ENCODE data around the gene FKBP8.

FKBP8 gene

DNA sequence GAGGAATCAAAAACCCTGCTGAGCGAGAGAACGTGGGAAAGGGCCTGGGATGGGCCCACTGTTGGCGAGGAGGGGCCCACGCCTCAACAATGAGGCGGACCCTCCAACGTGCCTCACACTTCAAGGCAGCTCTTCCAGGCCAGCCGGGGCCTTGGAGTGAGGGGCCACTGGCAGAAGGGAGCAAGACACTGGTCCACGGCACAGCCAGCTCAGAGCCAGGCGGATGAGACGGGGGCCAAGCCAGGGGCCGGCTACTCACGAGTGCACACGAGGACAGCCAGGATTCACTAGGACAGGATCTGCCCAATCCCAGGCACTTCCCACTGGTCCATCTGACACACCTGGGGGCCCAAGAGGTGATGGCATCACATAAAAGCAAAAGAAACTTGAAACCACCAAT, 42.0 kb downstream of the FKBP8 start:
- no peak for DNase-seq

DNA sequence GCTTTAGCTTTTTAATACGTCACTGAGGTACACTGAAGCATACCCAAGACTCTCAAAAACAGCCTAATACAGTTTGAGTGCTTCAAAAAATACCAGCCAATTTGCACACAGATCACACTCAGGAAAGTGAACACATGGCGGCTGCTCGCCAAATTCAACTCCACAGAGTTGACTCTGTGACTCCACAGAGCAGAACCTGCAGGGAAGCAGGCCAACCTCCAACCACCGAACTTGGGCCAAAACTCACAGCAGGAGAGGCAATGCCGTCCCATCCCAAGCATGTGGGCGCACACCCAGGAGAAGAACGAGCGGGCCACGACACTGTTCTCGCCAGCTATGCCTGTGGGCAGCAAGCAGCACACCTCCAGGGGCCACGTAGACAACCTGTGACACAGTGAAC, 42.6 kb downstream of the FKBP8 start:
- DNase-seq = no peak

DNA sequence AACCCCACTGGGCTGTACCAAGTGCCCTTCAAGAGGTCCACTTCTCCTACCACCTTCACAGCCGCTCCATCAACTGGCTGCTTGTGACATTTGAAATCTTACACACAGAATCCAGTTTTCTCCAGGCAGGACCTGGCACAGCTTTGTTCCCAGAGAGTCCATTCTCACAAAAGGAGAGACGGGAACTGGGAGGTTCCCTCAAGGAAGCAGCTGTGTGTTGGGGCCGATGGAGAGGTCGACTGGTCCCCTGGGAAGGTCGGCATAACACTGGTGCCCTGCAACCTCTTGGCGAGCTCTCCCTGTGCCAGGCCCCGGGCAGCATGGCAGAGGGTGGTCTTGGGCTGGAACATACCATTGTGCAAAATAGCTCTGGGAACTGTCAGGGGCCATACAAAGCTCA, 43.0 kb downstream of the FKBP8 start:
- no peak for DNase-seq

DNA sequence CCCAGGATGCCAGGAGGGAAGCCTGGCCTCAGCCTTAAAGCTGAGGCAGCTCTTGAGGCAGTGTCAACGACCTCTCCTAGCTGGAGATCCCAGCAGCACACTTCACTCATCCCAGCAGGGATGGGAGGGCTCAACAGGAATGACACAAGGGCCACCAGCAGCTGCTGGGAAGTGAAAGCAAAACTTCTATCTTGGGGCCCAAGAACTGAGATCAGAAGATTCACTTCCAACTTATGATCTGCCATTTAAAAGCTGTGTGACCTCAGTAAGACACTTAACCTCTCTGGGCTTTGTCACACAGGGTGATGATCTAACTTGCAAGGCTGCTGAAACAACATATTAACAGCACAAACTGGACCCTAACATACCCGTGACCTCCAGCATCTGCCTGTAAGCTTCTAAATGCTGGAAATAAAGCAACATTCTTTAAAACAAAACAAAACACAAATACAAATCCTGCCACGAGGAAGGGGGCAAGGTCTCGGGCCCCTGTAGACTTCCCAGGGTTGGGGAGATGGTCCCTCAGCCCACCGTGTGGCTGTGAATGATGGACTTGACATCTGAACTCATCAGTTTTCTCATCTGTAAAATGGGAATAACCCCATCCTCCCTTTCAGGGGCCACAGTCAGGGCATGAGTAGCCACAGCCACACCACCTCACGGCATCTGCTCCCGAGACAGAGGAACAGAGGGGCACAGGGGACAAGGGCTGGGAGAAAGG, 44.2 kb downstream of the FKBP8 start:
- no peak for DNase-seq

DNA sequence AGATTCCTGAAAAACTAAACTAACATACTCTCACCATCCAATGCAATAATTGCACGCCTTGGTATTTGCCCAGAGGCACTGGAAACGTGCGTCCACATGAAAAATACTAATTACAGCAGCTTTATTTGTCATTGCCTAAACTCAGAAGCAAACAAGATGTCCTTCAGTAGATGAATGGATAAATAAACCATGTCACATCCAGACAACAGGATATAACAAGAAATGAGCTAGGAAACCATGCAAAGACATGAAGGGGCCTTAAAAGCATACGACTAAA, 46.5 kb downstream of the FKBP8 start:
- no peak for DNase-seq

DNA sequence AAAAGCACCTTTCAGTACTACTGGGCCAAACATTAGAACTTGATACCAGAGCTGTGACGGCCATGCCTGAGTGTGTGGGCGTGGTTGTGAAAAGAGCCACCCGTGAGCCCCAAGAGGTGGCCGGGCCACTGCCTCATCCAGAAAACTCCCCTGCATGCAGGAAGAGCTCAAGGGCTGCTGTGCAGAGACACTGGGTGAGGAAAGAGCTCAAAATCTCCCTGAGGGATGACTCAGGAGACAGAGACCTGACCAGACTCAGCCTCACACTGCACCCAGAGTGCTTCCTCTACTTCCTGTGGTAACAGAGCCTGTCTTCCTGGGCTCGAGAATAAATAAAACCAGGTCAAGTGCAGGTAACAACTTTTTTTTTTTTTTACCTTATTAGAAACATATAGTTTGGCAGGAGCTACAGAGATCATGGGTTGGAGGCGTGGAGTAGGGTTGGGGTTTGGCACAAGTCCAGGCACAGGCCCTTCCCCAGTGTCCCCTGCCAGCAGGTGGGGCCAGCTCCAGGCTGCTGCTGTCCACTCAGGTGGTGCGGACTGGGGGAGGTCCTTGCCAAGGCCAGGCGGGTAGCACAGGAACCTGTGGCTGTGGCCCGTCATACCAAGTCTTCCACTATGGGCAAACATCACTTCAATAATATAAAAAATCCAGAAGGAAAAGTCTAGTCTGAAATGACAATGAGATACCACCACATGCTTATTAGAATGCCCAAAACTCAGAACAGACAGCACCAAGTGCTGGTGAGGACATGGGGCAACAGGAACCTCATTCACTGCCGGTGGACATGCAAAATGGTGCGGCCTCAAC, 47.0 kb downstream of the FKBP8 start:
- DNase-seq = no peak

DNA sequence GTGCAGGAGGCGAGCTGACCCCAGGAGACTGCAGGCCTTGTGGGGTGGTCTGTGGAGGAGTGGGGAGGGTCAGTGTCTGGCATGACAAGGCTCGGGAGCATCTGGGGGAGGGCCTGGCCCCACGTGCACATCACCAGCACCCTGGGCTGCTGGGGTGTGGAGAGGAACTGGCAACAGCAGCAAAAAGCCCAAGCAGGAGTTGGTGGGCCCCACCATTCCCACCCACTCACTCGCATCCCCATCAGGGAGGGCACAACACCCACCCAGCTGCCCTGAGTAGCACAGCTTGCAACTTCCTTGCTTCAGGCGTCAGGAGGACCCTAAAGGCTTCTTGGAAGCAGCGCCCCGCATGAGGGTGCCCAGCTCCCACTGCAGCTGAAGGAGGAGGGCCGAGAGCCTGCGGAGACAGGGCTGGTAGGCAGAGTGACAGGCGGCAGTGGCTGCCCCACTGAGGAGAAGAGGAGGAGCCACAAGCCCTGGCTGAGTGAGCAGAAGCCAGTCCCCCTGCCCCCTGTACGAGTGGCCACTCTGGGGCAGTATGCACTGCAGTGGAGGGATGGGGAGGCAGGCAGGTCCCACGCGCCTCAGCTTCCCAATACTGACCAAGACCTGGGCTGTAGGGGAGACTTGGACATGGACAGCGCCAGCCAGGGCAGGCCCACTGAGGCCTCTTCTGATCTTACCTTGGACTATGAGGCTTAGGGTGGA, 48.0 kb downstream of the FKBP8 start:
- no peak for DNase-seq

DNA sequence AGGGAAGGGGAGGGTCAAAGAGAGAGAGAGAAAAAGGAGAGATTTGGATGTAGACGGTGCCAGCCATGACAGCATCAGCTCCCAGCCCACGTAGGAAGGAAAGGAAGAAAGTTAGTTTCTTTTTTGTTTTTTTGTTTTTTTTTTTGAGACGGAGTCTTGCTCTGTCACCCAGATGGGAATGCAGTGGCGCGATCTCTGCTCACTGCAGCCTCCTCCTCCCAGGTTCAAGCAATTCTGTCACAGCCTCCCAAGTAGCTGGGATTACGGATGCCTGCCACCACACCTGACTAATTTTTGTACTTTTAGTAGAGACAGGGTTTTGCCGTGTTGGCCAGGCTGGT, 49.1 kb downstream of the FKBP8 start:
- DNase-seq = no peak

DNA sequence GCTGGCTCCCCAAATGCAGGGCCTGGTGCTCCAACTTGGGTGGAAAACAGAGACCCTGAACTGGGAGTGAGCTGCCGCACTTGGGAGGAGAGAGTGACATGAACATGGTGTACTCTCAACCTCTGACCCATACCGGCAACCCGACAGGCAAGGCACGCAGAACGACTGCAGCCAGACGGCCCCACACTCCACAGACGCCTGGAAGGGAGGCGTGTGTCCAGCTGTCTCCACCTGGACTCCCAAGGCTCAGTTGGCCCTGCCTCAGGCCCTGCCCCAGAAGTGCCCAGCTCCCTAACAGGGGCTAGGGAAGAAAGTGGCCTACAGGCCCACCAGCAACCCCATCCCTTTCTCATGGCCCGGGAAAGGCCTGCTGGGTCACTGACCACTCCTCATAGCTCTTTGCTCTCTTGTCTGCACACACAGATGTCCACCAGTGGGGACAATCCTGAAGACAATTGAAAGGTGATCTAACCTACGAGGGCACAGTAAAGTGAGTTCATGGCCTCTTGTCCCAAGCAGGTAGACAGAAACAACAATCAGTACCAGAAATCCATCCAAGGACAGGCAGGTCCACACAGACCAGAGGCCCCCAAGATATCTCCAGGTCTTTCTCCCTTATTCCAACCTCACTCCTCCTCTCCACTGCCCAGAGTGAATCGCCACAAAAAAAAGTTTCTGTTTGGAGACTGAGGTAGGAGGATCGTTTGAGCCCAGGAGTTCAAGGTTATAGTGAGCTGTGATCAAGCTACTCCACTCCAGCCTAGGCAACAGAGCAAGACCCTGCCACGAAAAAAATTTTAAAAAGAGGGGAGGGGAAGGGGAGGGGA, 49.7 kb downstream of the FKBP8 start:
- DNase-seq = no peak

DNA sequence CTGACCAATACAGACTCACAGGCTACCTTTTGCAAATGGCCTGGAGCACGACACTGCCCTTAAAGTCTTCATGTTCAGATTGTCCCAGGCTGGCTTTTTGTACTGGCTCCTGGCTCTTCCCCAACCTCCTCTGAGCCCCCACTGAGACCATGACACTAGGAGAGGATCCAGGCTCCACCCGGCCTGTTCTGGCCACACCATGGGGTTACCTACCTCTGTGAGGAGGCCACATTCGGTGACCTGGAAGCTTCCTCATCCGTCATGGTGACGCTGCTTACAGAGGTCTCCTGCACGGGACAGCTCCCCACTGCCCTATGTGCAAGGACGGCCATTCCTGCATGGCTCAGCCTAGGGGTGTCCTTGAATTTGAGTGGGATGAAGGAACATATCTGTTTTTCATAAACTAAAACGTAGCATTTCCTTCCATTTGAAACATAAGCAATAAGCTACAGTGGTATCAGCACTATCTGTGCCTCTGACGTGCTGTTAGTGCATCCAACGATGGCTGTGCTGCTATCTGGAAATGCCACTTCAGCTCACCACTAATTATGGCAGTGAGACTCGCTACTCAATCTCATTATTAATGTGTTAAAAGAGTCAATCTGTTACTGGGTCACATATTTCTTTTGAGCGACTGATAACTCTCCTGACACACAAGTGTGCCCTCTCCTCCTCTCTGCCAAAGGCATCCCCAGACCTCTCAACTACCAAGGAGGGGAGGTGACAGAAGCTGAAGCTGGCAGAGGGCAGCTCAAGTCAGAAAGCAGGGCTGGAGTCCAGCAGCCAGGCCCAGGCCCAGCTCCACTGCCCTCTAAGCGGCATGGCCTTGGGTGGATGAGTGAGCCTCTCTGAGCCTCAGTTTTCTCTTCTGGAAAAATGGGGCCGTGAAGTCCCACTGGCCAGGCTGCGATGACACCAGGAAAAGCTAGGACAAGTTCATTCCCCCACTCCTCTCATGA, 51.1 kb downstream of the FKBP8 start:
- peak in 1 of 2 experiments; percentile 37 for DNase-seq

DNA sequence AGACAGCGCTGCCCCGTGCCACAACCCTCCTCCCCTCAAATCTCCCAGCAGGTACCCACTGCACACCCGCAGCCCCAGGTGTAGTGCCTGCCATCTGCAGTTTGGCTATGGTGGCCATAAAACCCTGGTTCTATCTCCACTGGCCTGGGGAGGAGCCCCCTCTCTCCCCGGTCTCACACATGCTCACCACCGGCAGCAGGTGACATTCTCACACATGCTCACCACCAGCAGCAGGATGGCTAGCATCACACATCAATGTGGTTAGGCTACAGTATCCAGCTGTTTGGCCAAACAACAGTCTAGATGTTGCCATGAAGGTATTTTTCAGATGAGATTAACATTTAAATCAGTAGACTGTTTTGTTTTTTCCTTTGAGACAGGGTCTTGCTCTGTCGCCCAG, 52.6 kb downstream of the FKBP8 start:
- DNase-seq = no peak

DNA sequence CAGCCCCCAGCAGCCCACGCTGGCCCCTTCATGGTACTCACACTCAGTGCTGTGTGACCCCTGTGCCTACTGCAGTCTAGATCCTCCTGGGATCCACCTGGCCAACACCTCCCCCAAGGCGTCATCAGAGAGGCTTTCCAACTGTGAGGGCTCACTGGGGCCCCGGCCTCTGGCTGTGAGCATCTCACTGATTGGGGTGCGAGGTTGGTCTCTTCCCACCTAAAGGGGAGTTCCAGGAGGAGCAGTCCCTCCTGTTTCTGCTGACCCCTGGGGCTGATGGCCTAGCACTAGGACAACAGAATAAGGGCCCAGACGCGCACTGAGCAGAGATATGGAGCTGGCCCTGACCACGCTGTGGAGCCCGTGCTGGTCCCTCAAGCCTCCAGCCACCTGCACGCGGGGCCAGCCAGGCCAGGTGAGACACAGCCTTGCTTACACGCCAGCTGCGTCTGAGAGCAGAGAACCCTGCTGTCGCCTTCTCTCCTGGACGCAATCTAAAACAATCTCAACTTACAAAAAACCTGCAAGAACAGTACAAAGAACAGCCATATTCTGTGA, 53.7 kb downstream of the FKBP8 start:
- no peak for DNase-seq

DNA sequence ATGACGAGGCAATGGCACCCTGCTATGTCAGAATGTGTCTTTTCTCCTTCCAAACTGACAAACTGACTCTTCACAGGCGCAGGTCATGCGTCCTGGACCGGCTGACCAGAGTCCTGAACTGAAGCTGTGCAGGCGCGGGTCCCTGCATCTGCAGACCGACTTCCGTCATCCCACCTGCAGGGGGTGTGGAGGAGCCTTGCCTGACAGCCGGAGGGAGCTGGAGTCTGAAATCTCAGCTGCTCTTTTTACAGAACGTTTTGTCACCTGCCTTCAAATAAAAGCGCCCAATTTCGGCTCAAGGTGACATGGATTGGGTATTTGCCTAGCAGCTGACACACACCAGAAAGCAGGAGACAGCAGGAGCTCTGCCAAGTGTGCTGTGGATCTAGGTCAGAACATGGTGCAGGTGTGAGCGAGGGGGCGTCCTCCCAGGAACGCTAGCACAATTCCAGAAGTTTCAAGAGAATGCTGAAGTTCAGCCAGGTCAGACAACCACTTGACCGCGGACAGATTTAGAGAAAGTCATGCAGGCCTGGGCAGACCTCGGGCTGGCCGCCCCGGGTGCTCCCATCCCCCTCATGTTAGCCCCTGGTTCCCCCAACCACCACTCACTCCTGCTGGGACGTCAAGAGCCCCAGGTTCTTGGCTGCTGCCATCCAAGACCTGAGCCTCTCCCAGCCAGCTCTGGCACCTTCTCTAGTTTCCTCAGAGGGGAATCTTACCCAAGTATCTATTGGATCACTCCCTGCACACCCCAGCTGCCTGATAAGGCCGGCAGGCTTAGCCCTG, 54.3 kb downstream of the FKBP8 start:
- peak in 1 of 2 experiments; percentile 31 for DNase-seq

DNA sequence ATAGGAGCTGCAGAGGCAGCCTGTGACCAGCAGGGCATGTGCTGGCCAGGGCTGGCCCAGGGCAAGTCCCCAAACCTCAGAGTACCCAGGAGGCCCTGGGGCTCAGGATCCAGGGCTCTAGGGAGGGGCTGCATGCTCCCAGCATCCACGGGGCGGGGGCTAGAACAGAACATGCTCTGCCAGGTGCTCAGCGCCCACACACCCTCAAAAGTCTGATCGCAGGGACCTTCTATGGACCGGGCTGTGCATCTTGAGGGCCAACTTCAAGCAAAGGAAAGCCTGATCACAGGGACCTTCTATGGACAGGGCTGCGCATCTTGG, 55.0 kb downstream of the FKBP8 start:
- no peak for DNase-seq

DNA sequence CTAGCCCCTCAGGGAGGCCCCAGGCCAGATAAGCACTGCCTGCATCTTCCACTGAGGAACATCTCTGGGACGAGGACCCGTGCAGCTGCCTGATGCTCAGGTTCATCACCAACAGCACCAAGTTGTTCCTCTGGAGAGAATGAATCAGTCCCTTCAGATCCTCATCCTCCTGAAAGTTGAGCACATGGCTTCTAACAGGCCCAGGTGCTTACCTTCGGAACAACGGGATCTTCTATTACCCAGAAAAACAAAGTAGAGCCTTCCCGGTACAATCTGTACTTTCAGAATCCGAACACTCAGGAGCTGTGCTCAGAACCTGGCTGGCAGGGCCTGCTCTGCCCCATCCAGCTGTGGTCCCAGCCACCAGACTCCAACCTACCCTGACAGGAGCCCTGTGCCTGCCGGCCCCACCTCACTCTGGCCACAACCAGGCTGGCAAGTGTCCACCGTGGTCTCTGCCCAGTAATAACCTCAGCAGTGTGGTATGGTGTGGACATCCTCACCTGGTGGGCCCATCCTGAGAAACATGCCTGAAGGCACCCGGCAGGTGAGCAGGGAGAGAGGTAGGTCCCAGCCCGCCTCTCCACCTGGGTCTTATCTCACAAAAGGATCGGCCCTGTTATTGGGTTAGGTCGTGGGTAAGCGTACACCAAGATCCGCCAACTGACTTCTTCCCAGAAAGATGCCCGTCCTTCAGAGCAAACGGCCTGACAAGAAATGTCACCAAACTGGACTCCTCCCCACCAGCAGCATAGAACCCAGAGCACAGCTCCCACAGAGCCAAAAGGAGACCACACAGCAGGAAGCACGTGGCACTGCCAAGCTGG, 55.6 kb downstream of the FKBP8 start:
- DNase-seq = peak; percentile 59 to 71

DNA sequence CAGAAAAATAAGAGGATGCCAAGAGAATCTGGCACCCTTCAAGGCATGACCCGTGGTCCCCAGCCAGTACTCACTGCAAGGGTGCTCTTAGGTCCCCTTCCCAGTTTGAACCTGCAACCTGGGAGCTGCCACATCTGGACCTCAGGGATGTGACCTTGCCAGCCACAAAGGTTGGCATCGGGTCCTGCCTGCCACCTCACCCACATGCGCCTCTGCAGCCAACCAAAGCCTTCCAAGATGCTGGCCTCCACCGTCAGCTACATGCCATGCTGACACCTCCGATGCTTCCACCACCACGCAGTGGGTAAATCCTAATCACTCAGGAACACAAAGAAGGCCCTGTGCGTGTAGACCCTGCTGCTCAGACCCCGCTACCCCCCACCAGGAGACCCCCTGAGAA, 56.6 kb downstream of the FKBP8 start:
- no peak for DNase-seq

DNA sequence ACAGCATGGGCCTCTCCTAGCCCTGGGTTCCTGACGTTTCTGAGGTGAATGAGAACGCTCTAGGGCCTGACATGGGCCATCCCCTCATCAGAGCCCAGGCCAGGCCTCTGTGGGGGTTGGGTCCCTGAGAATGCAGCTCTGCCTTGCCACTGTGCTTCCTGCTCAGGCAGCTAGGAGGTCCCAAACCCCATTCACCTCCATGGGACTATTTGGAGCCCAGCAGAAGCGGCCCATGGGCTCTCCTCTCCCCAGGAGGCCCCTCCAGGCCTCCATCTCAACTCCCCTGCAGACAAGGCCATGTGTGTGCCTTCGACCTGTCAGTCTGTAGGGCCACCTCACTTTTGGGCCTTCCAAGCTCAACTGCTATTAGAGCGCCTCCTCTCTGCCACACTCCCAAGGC, 58.4 kb downstream of the FKBP8 start:
- no peak for DNase-seq

DNA sequence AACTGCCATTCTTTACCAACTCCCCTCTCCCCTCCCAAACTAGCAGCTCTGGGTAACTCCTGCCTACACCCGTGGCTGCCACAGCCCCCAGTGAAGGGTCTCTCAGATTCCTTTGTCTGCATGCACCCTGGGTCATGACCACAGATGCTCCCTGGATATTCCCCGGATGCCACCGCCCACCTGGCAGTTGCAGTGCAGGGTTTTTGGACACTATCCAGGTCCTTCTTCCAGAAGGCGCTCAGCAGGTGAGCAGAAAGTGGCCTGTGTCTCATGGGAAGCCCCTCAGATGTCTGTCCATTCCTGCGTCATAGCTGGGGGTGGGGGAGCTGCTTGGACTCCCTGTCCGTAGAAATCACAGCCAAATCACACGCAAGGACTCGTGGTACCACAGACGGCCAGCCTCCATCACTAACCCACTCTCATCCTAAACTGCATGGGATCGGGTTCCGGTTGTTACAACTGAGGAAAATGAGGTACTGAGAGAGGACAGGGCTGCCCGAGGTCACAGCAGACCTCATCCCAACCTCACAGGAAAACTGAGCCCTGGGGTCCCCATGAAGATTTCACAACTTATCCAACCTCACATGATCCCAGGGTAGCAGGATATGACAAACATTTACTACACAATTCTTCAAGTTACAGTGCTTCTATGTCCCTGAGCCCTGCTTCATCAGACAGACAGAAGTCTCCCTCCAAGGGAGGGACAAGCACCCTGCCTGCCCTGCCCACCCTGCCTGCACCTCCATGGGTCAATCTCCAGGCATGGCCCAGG, 60.1 kb downstream of the FKBP8 start:
- no peak for DNase-seq

All from cerebellar nuclear complex (tissue), 1 donor.